Mesenchymal stem cell (in vitro differentiated cells and primary cell): ENCODE measurements around the gene CAPN3.

Experiments
- DNase-seq: peaks from one replicate; pipeline ENCODE4 v3.0.0-alpha.2; 2013
- H2AFZ ChIP-seq: one replicate; pipeline ENCODE4 v1.6.1; 2013; ENCODE audit warnings: low read depth, mild to moderate bottlenecking, control low read depth, inconsistent platforms, low read length, moderate library complexity
- H2AK5ac ChIP-seq: 2 replicates; pipeline ENCODE4 v1.6.1; 2013; ENCODE audit warnings: low read length, moderate library complexity, mild to moderate bottlenecking, inconsistent platforms; ENCODE audit not compliant: severe bottlenecking
- H2BK120ac ChIP-seq: one replicate; pipeline ENCODE4 v1.6.1; 2013; ENCODE audit warnings: low read depth, mild to moderate bottlenecking, inconsistent platforms, low read length, moderate library complexity
- H2BK12ac ChIP-seq, 2 experiments: one replicate each; pipeline ENCODE4 v1.6.1; 2013; ENCODE audit warnings: inconsistent platforms in 2 of 2, low read length in 2 of 2, mild to moderate bottlenecking in 2 of 2, moderate library complexity in 2 of 2, control low read depth in 1 of 2
- H2BK15ac ChIP-seq: one replicate; pipeline ENCODE4 v1.6.1; 2013; ENCODE audit warnings: mild to moderate bottlenecking, low read depth, inconsistent platforms; ENCODE audit not compliant: poor library complexity, severe bottlenecking
- H2BK5ac ChIP-seq: 2 replicates; pipeline ENCODE4 v1.6.1; 2013; ENCODE audit warnings: low read depth, mild to moderate bottlenecking, low read length, control low read depth, inconsistent platforms; ENCODE audit not compliant: poor library complexity, severe bottlenecking
- H3K14ac ChIP-seq, 2 experiments: one replicate each; pipeline ENCODE4 v1.6.1; 2013; ENCODE audit warnings: inconsistent platforms in 2 of 2, low read length in 2 of 2, control low read depth in 1 of 2, mild to moderate bottlenecking in 1 of 2, moderate library complexity in 1 of 2
- H3K18ac ChIP-seq, 2 experiments: one replicate each; pipeline ENCODE4 v1.6.1; 2013; ENCODE audit warnings: inconsistent platforms in 2 of 2, low read length in 2 of 2, control low read depth in 1 of 2, low read depth in 1 of 2, mild to moderate bottlenecking in 1 of 2
- H3K23ac ChIP-seq, 2 experiments: one replicate each; pipeline ENCODE4 v1.6.1; 2013; ENCODE audit warnings: inconsistent platforms in 2 of 2, low read length in 2 of 2, mild to moderate bottlenecking in 2 of 2, moderate library complexity in 2 of 2, control low read depth in 1 of 2
- H3K27ac ChIP-seq: 2 replicates; pipeline ENCODE4 v1.5.1; 2013; ENCODE audit warnings: mild to moderate bottlenecking, moderate library complexity, low read length, control low read depth, inconsistent platforms; ENCODE audit not compliant: poor library complexity, severe bottlenecking
- H3K27me3 ChIP-seq, 2 experiments: 2 replicates each; pipeline versions ENCODE4 v1.6.1 to v1.7.0; 2013; ENCODE audit warnings: low read length in 2 of 2, mild to moderate bottlenecking in 2 of 2, moderate library complexity in 2 of 2, control low read depth in 1 of 2, inconsistent platforms in 1 of 2; ENCODE audit not compliant: control insufficient read depth in 1 of 2, insufficient read depth in 1 of 2
- H3K36me3 ChIP-seq, 2 experiments: 2 replicates each; pipeline versions ENCODE4 v1.6.1 to v1.7.0; 2013; ENCODE audit warnings: low read length in 2 of 2, control low read depth in 1 of 2, inconsistent platforms in 1 of 2, low read depth in 1 of 2, mild to moderate bottlenecking in 1 of 2; ENCODE audit not compliant: insufficient read depth in 2 of 2, control insufficient read depth in 1 of 2
- H3K4ac ChIP-seq, 2 experiments: one replicate each; pipeline ENCODE4 v1.6.1; 2013; ENCODE audit warnings: inconsistent platforms in 2 of 2, low read length in 2 of 2, mild to moderate bottlenecking in 2 of 2, moderate library complexity in 2 of 2, control low read depth in 1 of 2, low read depth in 1 of 2
- H3K4me1 ChIP-seq: 2 replicates; pipeline ENCODE4 v1.6.1; 2013; ENCODE audit warnings: low read depth, low read length, control low read depth; ENCODE audit not compliant: control insufficient read depth, insufficient read depth
- H3K4me2 ChIP-seq: 2 replicates; pipeline ENCODE4 v1.6.1; 2013; ENCODE audit warnings: low read length, mild to moderate bottlenecking, inconsistent platforms; ENCODE audit not compliant: poor library complexity, severe bottlenecking
- H3K4me3 ChIP-seq, 2 experiments: 2 replicates each; pipeline versions ENCODE4 v1.5.1 to v1.7.0; 2013; ENCODE audit warnings: low read length in 2 of 2, mild to moderate bottlenecking in 2 of 2, control low read depth in 1 of 2, low read depth in 1 of 2; ENCODE audit not compliant: insufficient read depth in 1 of 2
- H3K79me1 ChIP-seq: replicated peaks from 2 replicates; pipeline ENCODE4 v1.6.1; 2013; ENCODE audit warnings: mild to moderate bottlenecking, control low read depth, low read length, inconsistent platforms; ENCODE audit not compliant: poor library complexity, severe bottlenecking
- H3K9ac ChIP-seq: 2 replicates; pipeline ENCODE4 v1.7.0; 2013; ENCODE audit warnings: mild to moderate bottlenecking, low read length, moderate library complexity
- H3K9me3 ChIP-seq: 2 replicates; pipeline ENCODE4 v1.7.0; 2013; ENCODE audit warnings: mild to moderate bottlenecking, low read length; ENCODE audit not compliant: control insufficient read depth
- H4K8ac ChIP-seq: one replicate; pipeline ENCODE4 v1.6.1; 2013; ENCODE audit warnings: inconsistent platforms, mild to moderate bottlenecking, low read length, moderate library complexity
- H4K91ac ChIP-seq: one replicate; pipeline ENCODE4 v1.6.1; 2013; ENCODE audit warnings: mild to moderate bottlenecking, low read length, inconsistent platforms
- WGBS: methylation state at CpG from one replicate; pipeline ENCODE4 v1.1.7; 2013; ENCODE audit warnings: mixed read lengths; 5-methylcytosine and 5-hydroxymethylcytosine counted together

CAPN3 gene

GRCh38 chr15:42448281-42448680 is 89.0 kb downstream of the CAPN3 start:
- Histone ChIP-seq H3K14ac (no peak overlapping the region), H2BK120ac (no peak overlapping the region), H3K4me1 (peaks cover 2% of the 10 kb centered on the region), H2AFZ (no peak overlapping the region), H3K27ac (no peak overlapping the region), H3K9me3 (no peaks in the 10 kb centered on the region), H2BK12ac (no peak overlapping the region), H3K9ac (no peak overlapping the region), H4K91ac (no peak overlapping the region), H2BK5ac (no peak overlapping the region), H3K4ac (no peak overlapping the region), H3K18ac (no peak overlapping the region), H2AK5ac (no peak overlapping the region), H3K27me3 (no peaks in the 10 kb centered on the region), H2BK15ac (no peak overlapping the region), H3K4me3 (no peak overlapping the region), H3K4me2 (no peak overlapping the region), H3K79me1 (peaks cover 28% of the 10 kb centered on the region), H3K36me3 (peaks cover 35 to 88% of the 10 kb centered on the region in 2 experiments), H3K23ac (no peak overlapping the region), H4K8ac (no peak overlapping the region)
- WGBS, result 99% methylated on average over 6 of the region's 6 CpGs
- DNase-seq, result no peak

DNA sequence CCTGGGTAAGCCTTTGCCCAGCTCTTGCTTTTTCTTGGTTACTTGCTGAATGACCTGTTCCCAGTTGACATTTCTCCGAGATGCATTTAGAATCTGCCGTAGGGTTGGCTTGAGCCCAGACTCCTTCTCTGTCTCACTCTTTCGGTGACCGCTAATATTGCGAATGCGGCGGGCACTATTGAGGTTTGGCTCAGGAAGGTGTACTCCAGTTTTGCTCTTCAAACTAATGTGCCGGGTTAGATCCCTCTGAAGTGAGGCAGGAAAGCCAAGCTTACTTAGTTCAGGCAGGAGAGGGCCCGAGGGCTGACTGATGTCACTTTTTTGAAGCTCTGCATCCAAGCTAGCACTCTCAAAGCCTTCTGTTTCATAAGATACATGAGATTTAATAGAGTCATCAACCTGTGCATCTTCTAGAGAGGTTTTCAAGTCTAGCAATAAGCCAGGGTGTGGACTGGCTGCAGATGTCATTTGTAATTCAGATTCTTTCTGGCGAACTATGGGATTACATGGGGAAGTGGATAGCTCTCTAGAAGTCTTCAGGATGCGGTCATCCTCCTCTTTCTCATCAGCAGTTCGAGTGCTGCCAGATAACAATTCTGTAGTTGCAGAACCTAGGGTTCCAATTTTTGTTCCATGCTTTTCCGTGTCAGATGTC is 90.6 kb downstream of the CAPN3 start:
- no peak overlapping the region for H3K14ac ChIP-seq
- peaks cover 26 to 85% of the 10 kb centered on the region in 2 experiments for H3K36me3 ChIP-seq
- H3K9me3 ChIP-seq, result no peaks in the 10 kb centered on the region
- DNase-seq, result no peak
- H3K27ac ChIP-seq, result no peak overlapping the region
- H2AFZ ChIP-seq, result no peak overlapping the region
- no peak overlapping the region for H2BK120ac ChIP-seq
- H3K23ac ChIP-seq, result no peak overlapping the region
- H3K4ac ChIP-seq, result no peak overlapping the region
- H4K91ac ChIP-seq, result no peak overlapping the region
- no peak overlapping the region for H2AK5ac ChIP-seq
- H3K4me1 ChIP-seq, result peaks cover 3% of the 10 kb centered on the region
- H2BK15ac ChIP-seq, result no peak overlapping the region
- no peak overlapping the region for H3K18ac ChIP-seq
- H3K79me1 ChIP-seq, result peaks cover 23% of the 10 kb centered on the region
- H4K8ac ChIP-seq, result no peak overlapping the region
- H3K27me3 ChIP-seq, result no peaks in the 10 kb centered on the region
- no peak overlapping the region for H3K4me3 ChIP-seq
- no peak overlapping the region for H2BK5ac ChIP-seq
- H3K9ac ChIP-seq, result no peak overlapping the region
- whole genome bisulfite sequencing, result 97% methylated on average over 13 of the region's 13 CpGs
- H2BK12ac ChIP-seq, result no peak overlapping the region
- H3K4me2 ChIP-seq, result no peak overlapping the region

GRCh38 chr15:42450425-42450790 is 91.1 kb downstream of the CAPN3 start:
- Histone ChIP-seq H3K9ac (no peak overlapping the region), H2BK12ac (no peak overlapping the region), H3K23ac (no peak overlapping the region), H2AFZ (no peak overlapping the region), H3K4me3 (no peak overlapping the region), H3K14ac (no peak overlapping the region), H4K91ac (no peak overlapping the region), H2BK5ac (no peak overlapping the region), H2AK5ac (no peak overlapping the region), H3K4me2 (no peak overlapping the region), H3K36me3 (peaks cover 26 to 80% of the 10 kb centered on the region in 2 experiments), H2BK15ac (no peak overlapping the region), H3K79me1 (peaks cover 24% of the 10 kb centered on the region), H4K8ac (no peak overlapping the region), H2BK120ac (no peak overlapping the region), H3K4me1 (peaks cover 3% of the 10 kb centered on the region), H3K27ac (no peak overlapping the region), H3K9me3 (no peaks in the 10 kb centered on the region), H3K18ac (no peak overlapping the region), H3K27me3 (no peaks in the 10 kb centered on the region), H3K4ac (no peak overlapping the region)
- no peak for DNase-seq
- WGBS, result 99% methylated on average over 3 of the region's 4 CpGs

GRCh38 chr15:42453826-42454225 is 94.5 kb downstream of the CAPN3 start:
- no peak overlapping the region for H2BK15ac ChIP-seq
- WGBS, result 100% methylated on average over 1 of the region's 3 CpGs
- H2BK5ac ChIP-seq, result no peak overlapping the region
- no peak overlapping the region for H3K18ac ChIP-seq
- H2AK5ac ChIP-seq, result no peak overlapping the region
- H3K23ac ChIP-seq, result no peak overlapping the region
- peaks cover 19% of the 10 kb centered on the region for H3K79me1 ChIP-seq
- no peak overlapping the region for H2BK12ac ChIP-seq
- no peak overlapping the region for H4K8ac ChIP-seq
- no peaks in the 10 kb centered on the region for H3K9me3 ChIP-seq
- H3K4me1 ChIP-seq, result peaks cover 8% of the 10 kb centered on the region
- DNase-seq, result no peak
- H2AFZ ChIP-seq, result no peak overlapping the region
- no peak overlapping the region for H3K14ac ChIP-seq
- no peak overlapping the region for H3K9ac ChIP-seq
- peaks cover 18 to 47% of the 10 kb centered on the region in 2 experiments for H3K36me3 ChIP-seq
- no peak overlapping the region for H3K4me3 ChIP-seq
- H3K4ac ChIP-seq, result no peak overlapping the region
- H3K27me3 ChIP-seq, result no peaks in the 10 kb centered on the region
- H2BK120ac ChIP-seq, result no peak overlapping the region
- no peak overlapping the region for H3K27ac ChIP-seq
- H4K91ac ChIP-seq, result no peak overlapping the region
- H3K4me2 ChIP-seq, result no peak overlapping the region
